H1 (cell line): ENCODE results near the gene SH3TC2.

ENCODE experiments used
- ATF2 ChIP-seq: IDR thresholded peaks from 2 replicates; pipeline ENCODE4 v1.6.1; 2012; ENCODE audit warnings: low read length, inconsistent platforms
- BRCA1 ChIP-seq: IDR thresholded peaks from 2 replicates; pipeline ENCODE4 v1.6.1; 2012; ENCODE audit warnings: low read depth, low read length, improper control_type of control experiment
- CEBPB ChIP-seq: IDR thresholded peaks from 2 replicates; pipeline ENCODE4 v1.6.1; 2012; ENCODE audit warnings: low read depth, low read length
- CREB1 ChIP-seq: IDR thresholded peaks from 2 replicates; pipeline ENCODE4 v1.6.1; 2012; ENCODE audit warnings: inconsistent platforms
- EGR1 ChIP-seq: IDR thresholded peaks from 2 replicates; pipeline ENCODE4 v1.6.1; 2011; ENCODE audit warnings: low read depth, low read length, borderline replicate concordance
- HDAC2 ChIP-seq, 2 experiments: fragments of 300-600 bp in 1 of 2; sonication (generic) in 1 of 2; IDR thresholded peaks; 2 replicates each; pipeline ENCODE4 v1.6.1; 2011 to 2012; ENCODE audit warnings: low read depth in 2 of 2, low read length in 2 of 2, mild to moderate bottlenecking in 2 of 2, moderate library complexity in 2 of 2, borderline replicate concordance in 1 of 2, inconsistent platforms in 1 of 2
- MAX ChIP-seq: IDR thresholded peaks from 2 replicates; pipeline ENCODE4 v1.6.1; 2012; ENCODE audit warnings: inconsistent platforms
- POU5F1 ChIP-seq: IDR thresholded peaks from 2 replicates; pipeline ENCODE4 v1.6.1; 2011; ENCODE audit warnings: low read depth, mild to moderate bottlenecking, low read length, moderate library complexity
- RAD21 ChIP-seq, 2 experiments: IDR thresholded peaks in 1 of 2; conservative IDR thresholded peaks in 1 of 2; 2 replicates each; pipeline ENCODE4 v1.6.1; 2011; ENCODE audit warnings: low read depth in 2 of 2, low read length in 2 of 2, improper control_type of control experiment in 1 of 2, inconsistent platforms in 1 of 2, mild to moderate bottlenecking in 1 of 2, moderate library complexity in 1 of 2
- RFX5 ChIP-seq: IDR thresholded peaks from 2 replicates; pipeline ENCODE4 v1.6.1; 2011; ENCODE audit warnings: low read depth, low read length, improper control_type of control experiment, borderline replicate concordance
- SP1 ChIP-seq: IDR thresholded peaks from 2 replicates; pipeline ENCODE4 v1.6.1; 2011; ENCODE audit warnings: low read depth, low read length
- SP2 ChIP-seq: IDR thresholded peaks from 2 replicates; pipeline ENCODE4 v1.6.1; 2012; ENCODE audit warnings: mild to moderate bottlenecking, low read length, inconsistent platforms
- TAF1 ChIP-seq: IDR thresholded peaks from 2 replicates; pipeline ENCODE4 v1.6.1; 2011; ENCODE audit warnings: mild to moderate bottlenecking, low read depth, low read length
- USF2 ChIP-seq: IDR thresholded peaks from 2 replicates; pipeline ENCODE4 v1.6.1; 2011; ENCODE audit warnings: low read length, improper control_type of control experiment

GRCh38 chr5:148960070-148960769 lies 102.6 kb downstream of the SH3TC2 start:
- TF ChIP-seq EGR1, result no peak
- no peak for TF ChIP-seq CREB1
- TF ChIP-seq SP1, result no peak
- TF ChIP-seq BRCA1, result no peak
- TF ChIP-seq RAD21 (IDR thresholded peaks at IDR 0.05 in 1 of 2, conservative IDR thresholded peaks at IDR 0.05 in 1 of 2; ENCODE audit: low read depth in 2 of 2, low read length in 2 of 2), result no peak
- no peak for TF ChIP-seq RFX5
- TF ChIP-seq HDAC2 (IDR thresholded peaks at IDR 0.05; ENCODE audit: borderline replicate concordance in 1 of 2, low read depth in 2 of 2, low read length in 2 of 2), result no peak
- no peak for TF ChIP-seq MAX
- TF ChIP-seq TAF1, result no peak
- no peak for TF ChIP-seq USF2
- TF ChIP-seq POU5F1, result no peak
- no peak for TF ChIP-seq SP2
- no peak for TF ChIP-seq ATF2
- TF ChIP-seq CEBPB, result no peak
